ENCODE measurements around the gene RHBDL3.

RHBDL3 gene

GRCh38 chr17:32357615-32358014 is 92.0 kb downstream of the RHBDL3 start:
- no peak for DNase-seq (ENCODE audit: low spot score)

GRCh38 chr17:32361270-32361669 is 95.6 kb downstream of the RHBDL3 start:
- no peak for DNase-seq (ENCODE audit: low spot score)

GRCh38 chr17:32370426-32370825 is 104.8 kb downstream of the RHBDL3 start:
- no peak for DNase-seq (ENCODE audit: low spot score)
